Breast epithelium (tissue), 3 donors: Measurements from ENCODE around the gene RBMS2.

Experiments
- CTCF ChIP-seq, 3 donors: fragments of 450-650 bp; IDR thresholded peaks; one replicate each; pipeline ENCODE4 v1.5.1; 2016 to 2017; ENCODE audit warnings: antibody characterized with exemption in 3 of 3, mild to moderate bottlenecking in 3 of 3, moderate library complexity in 3 of 3
- POLR2A ChIP-seq: fragments of 450-650 bp; IDR thresholded peaks from one replicate; pipeline ENCODE4 v1.6.1; 2016; ENCODE audit warnings: antibody characterized with exemption, mild to moderate bottlenecking, moderate library complexity
- POLR2AphosphoS5 ChIP-seq, 3 donors: sonication (generic); formaldehyde crosslinking; IDR thresholded peaks; one replicate each; pipeline ENCODE4 v1.6.1; 2017; ENCODE audit warnings: antibody characterized with exemption in 3 of 3

GRCh38 chr12:56517854-56518253, 3.8 kb upstream of the RBMS2 start:
- TF ChIP-seq CTCF (IDR thresholded peaks at IDR 0.05) (no peak), POLR2A (no peak), POLR2AphosphoS5 (IDR thresholded peaks at IDR 0.05) (no peak)
